Measurements from ENCODE around the gene LRPAP1.

Gene LRPAP1

GRCh38 chr4:3531318-3531878 lies 824 bp downstream of the LRPAP1 start:
- DNase-seq, result no peak

GRCh38 chr4:3530663-3531254 lies 1.5 kb downstream of the LRPAP1 start:
- no peak for DNase-seq

GRCh38 chr4:3530051-3530450 lies 2.2 kb downstream of the LRPAP1 start:
- DNase-seq, result no peak

DNA sequence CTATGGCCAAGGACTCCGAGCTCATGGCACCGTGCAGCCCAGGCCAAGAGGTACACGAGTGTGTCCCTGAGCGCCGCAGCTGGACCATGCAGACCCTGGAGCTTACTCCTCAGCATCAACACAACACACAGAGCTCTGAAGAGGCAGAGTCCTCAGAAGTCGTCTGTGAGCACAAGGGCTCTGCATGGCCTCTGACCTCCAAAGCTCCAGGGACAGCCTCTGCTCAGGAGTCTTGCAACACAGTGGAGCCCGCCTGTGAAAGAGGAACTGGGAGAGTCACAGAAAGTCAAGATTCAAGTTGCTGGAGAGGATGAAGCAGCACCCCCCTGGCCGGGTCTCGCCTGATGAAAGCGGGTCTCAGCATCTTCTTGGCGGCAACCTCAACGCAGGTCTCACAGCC lies 2.9 kb downstream of the LRPAP1 start:
- DNase-seq, result no peak

DNA sequence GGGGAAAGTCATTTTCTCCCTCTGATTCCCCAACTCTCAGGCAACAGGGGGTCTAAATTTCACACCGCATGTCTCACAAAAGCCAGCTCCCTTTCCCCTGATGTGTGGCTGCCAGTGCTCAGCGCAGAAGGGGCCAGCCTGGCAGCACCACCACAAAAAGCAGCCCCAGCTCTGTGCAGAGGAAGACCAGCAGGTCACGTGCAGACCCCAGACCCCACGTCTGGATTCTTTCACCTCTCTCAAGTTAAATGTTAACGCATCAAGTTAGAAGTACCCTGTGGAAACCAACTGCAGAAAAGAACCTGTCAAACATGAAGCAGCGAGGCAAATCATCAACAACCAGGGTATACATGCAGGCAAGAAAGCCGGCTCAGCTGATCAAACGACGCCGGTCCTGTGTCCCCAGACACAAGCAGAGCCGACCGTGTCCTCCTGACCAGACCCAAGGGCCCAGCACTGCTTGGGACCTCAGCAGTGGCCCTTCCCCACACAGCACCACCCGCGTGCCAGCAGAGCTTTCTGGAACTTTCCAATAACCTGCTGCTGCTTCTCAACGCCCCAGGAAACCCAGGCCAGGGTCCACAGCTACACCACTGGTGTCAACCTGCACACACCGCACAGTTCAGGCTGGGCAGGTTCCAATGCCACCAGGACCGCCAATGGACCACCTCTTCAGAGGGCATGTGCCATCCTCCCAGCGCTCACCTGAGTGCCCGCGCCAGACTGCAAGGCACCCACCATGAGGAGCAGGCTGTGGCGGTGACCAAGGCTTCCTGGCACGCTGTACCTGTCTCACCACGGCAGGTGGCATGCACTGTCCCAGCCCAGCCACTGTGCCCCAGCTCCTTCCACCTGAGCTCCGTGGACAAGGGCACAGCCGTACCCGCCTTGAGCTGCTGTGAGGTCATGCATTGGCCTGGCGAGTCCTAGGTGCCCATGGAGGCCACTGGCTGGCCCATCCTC lies 4.0 kb downstream of the LRPAP1 start:
- no peak for DNase-seq

DNA sequence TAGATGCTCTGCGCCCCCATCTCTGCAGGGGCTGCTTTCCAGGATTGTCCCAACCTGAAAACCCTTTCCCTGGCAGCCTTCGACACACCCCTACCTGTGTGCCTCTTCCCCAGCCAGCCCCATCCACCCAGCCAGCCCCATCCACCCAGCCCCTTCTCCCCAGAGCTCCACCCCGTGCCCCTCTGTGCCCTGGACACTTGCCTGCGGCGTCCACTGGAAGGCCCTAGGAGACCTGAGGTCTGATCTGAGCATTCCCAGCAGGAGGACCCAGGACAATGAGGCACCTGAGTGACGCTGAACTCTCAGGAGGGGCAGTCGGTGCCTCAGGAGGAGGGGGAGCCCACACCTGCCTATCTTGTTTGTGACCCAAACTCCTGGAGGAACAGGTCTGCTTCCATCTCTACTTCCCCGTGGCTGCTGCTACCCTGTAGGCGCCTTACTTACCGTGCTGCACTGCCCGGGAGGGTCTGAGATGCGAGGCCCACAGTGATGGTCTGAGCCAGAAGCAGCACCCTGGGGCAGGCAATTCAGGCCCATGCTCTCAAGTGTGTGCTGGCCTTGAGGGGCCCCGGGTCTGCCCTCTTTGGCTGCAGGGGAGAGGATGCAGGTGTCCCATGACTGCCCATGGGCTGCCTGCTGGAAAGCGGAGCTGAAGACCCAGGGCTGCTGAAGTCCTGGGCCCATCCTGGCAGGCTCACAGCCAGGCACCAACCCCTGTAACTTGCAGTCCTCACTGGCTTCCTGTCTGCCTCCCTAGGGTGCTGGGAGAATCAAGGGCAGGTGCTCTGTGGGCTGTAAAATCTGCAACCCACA lies 4.9 kb downstream of the LRPAP1 start:
- no peak for DNase-seq

- DNase-seq, result no peak
These were observed 5.8 kb downstream of the LRPAP1 start for GRCh38 chr4:3526456-3526855.

DNA sequence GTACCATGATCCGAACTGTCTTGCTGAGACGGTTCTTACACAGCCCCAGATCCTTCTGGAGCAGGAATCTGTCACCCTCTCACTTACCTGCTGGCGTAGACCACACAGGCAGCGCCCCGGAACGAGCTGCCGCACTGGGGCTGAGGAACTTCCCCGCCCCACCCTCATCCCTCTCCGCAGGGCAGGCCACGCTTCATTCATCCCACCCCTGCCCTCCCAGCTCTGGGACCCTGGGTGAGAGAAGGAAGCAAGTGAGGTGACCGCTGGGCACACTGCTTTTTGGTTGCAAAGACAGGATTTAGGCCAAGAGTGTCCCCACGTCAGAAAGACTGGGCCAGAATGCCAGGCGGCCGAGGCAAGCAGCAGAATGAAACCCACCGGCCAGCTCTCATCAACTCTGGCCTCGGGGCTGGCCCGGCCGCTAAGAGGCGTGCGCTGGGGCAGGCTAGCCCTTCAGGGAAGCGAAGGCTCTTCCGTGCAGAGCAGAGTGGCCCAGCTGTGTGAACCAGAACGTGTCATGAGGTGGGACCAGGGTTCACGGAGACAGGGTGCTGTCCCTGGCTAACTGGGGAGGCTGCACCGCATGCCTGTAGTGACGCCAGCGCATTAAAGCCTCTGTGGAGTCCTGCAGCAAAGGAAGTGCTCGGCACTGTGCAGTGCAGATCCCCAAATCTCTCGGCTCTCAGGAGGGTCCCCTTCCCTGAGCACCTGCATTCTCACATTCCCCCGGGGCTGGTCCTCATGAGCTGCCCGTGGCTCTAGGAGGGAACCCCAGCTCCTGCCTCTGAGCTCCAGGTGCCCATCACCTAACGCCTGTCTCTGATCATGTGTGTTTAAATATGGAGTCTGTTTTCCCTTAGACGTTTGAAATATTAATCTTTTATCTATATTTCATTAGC lies 6.4 kb downstream of the LRPAP1 start:
- no peak for DNase-seq

DNA sequence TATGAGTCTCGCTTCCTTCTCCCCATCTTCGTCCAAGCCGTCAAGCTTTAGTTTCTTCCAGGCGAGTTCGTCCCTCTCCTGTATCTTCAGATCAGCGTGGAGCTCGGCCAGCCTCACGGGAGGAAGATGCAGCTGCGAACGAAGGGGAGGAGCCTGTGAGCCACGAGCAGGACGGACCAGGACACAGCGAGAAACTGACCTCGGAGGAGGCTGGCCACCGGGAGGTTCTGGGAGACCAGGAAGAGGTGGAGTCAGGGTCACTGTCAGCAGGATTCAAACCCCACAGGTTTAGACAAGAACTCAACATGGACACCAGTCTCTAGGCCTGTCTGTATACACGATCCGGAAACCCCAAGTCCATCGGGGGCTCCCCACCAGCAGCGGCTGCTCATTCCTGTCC lies 7.3 kb downstream of the LRPAP1 start:
- no peak for DNase-seq

DNA sequence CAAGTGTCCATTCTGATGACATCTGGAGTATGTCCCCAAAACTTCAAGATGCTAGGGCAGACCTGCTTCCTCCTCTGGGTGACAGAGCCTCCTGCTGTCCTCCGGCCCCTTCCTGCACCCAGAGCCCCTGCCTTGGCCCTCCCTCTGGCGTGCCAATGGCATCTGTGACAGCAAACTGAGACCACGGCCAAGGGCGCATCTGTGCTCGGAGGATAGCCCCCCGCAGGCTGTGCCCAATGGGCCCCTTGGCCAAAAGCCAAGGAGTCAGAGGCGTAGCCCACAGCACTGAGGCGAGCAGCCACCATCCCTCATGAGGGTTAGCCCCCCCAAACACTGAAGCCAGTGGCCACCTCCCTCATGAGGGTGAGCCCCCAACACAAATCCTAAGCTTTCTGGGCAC lies 7.9 kb downstream of the LRPAP1 start:
- DNase-seq, result no peak

DNA sequence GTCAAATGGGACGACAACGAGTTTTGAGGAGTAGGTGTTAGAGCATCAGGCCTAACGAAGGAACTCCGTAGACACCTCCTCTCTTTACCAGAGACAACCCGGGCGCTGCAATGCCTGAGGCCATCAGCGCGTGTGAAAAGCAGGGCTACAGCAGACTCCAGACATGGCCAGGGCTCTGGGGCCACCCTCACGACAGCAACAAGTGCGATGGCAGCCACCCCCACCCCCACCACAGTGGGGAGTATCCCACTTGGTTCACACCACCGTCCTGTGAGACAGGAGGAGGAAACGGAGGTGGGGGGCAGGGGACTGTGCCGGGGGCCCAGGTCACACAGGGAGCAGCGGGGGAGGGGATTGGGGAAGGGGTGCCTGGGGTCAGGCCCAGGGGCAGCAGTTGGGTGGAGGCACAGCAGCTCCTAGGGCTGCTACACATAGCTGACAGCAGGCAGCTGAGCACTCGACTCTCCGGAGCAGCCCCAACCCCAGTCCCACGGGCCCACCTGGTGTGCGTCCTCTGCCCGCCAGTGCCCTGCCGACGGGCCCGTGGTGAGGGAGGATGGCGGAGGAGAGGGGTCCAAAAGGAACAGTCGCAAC lies 8.5 kb downstream of the LRPAP1 start:
- no peak for DNase-seq

- DNase-seq, result no peak
These were observed 9.0 kb downstream of the LRPAP1 start for GRCh38 chr4:3523146-3523627.

DNA sequence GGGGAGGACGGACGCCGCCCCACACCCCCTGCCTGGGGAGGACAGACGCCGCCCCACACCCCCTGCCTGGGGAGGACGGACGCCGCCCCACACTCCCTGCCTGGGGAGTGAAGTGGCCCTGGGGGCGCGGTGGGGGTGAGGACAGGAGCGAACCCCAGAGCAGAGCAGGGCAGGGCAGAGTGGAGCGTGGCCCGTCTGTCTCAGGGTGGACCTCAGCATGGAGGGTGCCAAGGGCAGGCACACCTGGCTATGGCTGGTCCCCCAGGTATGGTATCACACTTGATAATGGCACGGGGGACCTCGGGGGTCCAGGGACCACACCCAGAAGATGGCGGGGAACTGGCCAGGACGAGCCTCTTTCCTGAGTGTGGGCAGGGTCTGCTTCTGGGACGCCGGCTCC lies 9.6 kb downstream of the LRPAP1 start:
- no peak for DNase-seq

DNA sequence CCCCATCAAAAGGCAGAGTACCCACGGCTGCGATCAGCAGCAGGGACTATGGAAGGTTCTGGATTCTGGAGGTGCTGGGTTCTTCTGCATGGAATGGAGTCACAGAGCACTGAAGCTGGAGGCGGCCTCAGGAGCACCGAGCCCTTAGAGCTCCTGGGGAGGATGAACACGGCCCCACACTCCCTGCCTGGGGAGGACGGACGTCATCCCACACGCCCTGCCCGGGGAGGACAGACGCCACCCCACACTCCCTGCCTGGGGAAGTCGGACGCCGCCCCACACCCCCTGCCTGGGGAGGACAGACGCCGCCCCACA lies 9.9 kb downstream of the LRPAP1 start:
- DNase-seq, result no peak

DNA sequence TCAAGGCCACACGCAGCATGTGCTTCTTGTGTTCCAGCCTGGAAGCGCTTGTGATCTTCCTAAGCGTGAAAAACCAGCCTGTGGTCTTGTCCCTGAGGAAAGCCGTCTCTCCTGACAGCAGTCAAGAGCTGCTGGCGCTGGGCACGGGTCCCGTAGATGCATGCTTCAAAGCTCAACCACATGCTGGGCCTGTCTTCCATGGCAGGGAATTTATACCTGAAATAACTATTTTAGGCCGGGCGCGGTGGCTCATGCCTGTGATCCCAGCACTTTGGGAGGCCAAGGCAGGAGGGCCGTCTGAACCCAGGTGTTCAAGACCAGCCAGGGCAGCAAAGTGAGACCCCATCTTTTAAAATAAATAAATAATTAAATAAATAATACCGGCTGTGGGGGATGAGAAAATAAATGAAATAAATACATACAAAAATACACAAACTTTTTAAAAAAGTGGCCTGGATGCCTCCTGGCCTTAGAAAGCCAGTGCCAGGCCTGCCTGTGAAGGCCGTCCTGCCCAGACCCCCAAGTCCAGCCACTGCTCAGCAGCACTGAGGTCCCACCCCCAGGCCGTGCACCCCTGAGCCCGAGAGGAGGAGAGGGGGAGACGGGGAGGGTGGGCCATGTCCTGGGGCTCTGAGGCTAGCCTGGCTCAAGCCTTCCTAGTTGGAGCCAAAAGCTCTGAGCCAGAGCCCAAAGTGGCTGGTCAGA lies 10.4 kb downstream of the LRPAP1 start:
- no peak for DNase-seq

GRCh38 chr4:3520796-3521600 lies 11.2 kb downstream of the LRPAP1 start:
- no peak for DNase-seq

GRCh38 chr4:3520276-3520675 lies 11.9 kb downstream of the LRPAP1 start:
- DNase-seq, result no peak

DNA sequence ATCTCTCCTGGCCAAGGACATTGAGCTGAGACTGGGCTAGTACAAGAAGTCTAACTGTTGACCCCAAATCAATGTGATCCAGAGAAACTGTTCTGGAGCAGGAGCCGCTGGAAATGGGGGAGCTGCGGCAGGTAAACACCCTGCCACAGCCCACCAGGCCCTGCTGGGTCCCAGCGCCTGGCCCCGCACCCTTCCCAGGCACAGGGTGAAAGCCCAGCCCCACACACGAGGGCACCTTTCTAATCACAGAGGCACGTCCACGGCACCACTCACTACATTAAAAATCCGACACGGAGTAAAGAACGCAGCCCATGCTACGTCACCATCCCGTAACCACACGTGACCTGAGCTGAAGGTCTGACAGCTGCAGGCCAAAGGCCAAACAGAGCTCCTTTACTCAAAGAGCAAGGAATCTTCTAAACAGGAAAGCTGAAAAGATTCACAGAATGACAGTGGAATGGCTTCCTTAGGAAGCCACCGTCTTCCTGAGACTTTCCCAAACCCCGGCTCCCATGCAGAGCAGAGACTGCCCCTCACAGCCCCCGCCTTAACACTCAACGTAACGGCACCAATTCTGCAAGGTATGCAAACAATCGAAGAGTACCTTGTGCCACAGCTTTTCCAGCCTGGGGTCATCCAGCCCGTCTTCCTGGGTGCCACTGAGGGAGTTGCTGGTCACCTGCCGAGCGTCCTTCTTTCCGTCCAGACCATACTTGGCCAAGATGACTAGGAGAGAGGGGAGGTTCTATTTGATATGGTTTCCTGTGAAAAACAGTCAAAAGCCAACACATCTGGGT lies 12.6 kb downstream of the LRPAP1 start:
- DNase-seq, result no peak

GRCh38 chr4:3518941-3519340 lies 13.3 kb downstream of the LRPAP1 start:
- no peak for DNase-seq
